Skin epidermis (tissue), 12 donors: Measurements from ENCODE around the gene SLC41A3.
A peak's percentile ranks its signal among the peaks of the same experiment; 100 is the strongest.
"Not testable (repeated sequence)": the region's sequence is repeated elsewhere in the genome, so short reads cannot be mapped to it uniquely, and the experiment has no call there.

Source experiments
- H3K27ac ChIP-seq, 21 experiments: fragments of 200-600 bp; sonication (generic) in 11 of 21; one replicate each; pipeline ENCODE4 v1.5.0; 2020; ENCODE audit warnings: mild to moderate bottlenecking in 3 of 21, inconsistent platforms in 2 of 21, moderate library complexity in 2 of 21
- H3K4me3 ChIP-seq, 7 experiments: fragments of 200-600 bp; sonication (generic) in 2 of 7; one replicate each; pipeline ENCODE4 v1.5.0; 2020; ENCODE audit warnings: inconsistent platforms in 2 of 7, mild to moderate bottlenecking in 2 of 7, moderate library complexity in 1 of 7

The SLC41A3 gene

DNA sequence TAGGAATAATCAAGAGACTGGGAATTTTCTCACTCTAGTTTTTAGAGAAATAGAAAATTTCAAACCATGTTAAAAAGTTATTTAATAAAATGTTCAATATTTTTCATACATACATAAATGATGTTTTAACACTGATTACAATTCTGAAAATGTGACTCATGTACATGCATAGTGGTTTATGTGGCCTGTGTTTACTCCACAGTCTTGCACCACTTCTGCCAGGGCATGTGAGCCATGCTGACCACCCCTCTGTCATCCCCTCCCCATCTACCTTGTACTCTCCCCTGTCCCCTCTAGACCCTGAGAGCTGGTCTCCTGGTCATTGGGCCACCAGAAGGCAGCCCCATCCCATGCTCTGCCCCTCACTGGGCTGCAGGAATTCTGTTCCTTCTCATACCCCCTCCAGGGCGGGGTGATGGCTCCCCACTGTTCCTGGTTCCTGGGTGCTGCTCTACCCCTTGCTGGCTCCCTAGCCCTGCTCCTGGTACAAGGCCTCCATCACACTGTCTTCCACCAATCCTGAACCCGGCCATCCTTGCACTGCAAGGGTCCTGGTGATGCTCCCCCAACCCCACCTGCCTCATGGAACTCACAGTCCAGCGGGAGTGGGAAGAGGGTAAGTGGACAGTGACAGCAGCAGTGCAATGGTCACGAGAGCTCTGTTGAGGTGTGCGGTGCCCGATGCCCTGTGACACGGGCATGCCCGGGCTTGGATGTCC lies 24.2 kb upstream of the SLC41A3 start:
- no peak overlapping the region for H3K4me3 ChIP-seq
- H3K27ac ChIP-seq = no peak overlapping the region

GRCh38 chr3:126107203-126107939 lies 23.4 kb upstream of the SLC41A3 start:
- Histone ChIP-seq H3K4me3 (no peak overlapping the region), H3K27ac (no peak overlapping the region)

GRCh38 chr3:126106336-126107202 lies 22.6 kb upstream of the SLC41A3 start:
- H3K4me3 ChIP-seq = no peak overlapping the region

GRCh38 chr3:126105691-126106187 lies 21.8 kb upstream of the SLC41A3 start:
- H3K4me3 ChIP-seq = no peak overlapping the region
- no peak overlapping the region for H3K27ac ChIP-seq

More at GRCh38 chr3:126106336-126107202, 22.6 kb upstream of the SLC41A3 start:
- H3K27ac ChIP-seq = no peak overlapping the region

DNA sequence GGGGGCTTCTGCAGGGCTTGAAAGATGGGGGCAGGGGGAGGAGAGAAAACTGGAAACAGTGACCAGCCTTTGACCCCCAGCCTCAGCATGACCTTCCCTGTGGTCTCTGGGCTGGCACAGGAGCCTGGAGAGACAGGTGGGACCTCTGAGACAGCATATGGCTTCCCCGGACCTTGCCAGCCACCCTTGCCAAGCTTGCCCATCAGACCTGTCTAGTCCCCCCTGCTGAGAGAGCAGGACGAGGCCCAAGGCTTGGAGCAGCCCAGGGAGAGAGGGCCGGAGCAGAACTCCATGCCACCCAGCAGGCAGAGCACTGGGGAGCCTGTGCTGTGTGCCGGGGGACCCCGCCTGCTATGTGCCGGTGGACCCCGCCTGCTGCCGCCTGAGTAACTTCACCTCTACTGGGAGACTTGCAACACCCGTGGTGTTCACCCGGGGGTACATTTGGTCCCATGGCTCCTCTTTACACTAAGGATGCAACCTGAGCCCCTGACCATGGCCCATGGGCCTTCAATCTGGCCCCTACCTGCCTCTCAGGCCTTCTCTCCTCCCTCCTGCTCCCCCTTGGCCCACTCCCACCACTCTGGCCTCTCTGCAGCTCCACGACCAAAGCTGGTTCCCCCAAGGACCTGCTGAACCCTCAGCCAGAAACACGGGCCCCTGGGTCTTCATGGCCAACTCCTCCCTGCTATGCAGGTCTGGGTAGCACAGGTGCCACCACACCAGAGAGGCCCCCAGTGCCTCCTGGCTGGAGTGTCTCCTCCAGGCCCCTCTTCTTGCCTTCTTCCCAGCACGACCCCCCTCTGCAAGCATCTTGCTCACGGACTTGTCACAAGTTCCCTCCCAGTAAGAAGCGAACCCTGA lies 21.1 kb upstream of the SLC41A3 start:
- Histone ChIP-seq H3K4me3 (no peak overlapping the region), H3K27ac (no peak overlapping the region)

DNA sequence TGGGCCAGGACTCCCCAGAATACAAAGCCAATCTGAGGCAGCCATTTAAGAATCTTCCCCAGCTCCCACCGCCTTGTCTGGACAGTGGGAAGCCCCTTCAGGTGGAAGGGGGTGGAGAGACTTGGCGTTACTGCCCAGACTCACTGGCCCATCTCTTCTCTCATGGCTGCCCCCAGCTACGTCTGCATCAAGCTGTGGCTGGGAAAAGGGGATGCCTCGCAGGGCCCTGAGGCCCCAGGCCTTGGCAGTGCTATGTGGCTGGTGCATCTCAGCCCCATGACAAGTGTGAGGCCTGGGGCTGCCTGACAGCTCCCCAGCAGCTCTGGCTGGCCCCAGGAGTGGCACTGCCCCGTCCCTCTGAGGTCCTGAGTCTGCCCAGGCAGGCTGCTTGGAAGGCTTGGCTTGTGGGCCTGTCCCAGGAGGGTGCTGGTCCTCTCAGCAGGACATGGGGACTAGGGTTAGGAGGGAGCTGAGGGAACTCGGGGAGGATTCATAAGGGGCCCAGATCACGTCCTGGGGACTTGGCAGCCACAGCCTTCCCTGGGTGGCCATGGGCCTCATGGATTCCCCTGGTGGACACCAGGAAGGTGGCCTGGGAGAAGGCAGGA lies 20.2 kb upstream of the SLC41A3 start:
- Histone ChIP-seq H3K4me3 (no peak overlapping the region), H3K27ac (no peak overlapping the region)

DNA sequence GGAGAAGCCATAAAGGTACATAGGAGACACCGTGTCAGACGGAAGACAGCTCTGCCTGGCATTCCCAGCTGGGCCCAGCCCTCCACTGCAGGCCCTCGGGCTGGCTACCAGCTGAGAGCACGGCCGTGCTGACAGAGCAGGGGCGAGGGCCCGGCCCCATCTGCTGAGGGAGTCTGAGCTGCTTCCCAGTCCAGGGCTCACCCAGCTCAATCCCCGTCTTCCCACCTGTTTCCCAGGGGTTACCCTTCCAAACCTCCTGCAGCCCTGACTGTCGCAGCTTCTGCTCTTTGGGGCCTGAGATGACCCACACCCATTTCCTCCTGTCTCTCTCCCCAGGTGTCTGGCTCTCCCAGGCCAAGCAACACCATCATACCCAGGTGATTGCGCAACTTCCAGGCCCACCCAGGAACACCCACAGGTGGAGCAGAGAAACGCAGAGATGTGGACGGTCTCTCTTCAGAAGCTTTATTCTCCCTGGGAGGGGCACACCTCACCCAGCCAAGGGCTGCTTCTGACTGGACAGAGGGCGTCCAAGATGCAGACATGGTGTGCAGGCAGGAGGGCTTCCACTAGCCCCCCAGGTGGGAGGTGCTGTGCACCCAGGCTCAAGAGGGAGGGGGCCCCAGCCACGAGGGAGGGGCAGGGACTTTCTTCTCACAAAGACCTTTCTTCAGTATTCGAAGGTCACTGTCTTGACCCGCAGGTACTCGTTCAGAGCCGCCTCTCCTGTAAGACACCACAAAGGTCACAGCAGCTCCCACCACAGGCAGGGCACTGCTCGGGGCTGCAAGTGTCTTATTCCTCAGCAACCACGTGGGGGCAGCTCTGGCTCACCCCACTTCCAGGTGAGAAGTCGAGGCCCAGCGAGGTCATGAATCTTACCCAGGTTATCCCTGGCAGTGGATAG lies 19.4 kb upstream of the SLC41A3 start:
- Histone ChIP-seq H3K4me3 (no peak overlapping the region), H3K27ac (peak overlapping the region in 3 of 21 experiments; percentile 49 to 66 (median 56))

- peak overlapping the region in 6 of 21 experiments; percentile 5 to 66 (median 47) for H3K27ac ChIP-seq
These were observed 18.6 kb upstream of the SLC41A3 start for GRCh38 chr3:126102530-126102951.

GRCh38 chr3:126102011-126102410 lies 18.1 kb upstream of the SLC41A3 start:
- H3K27ac ChIP-seq = peak overlapping the region in 5 of 21 experiments; percentile 5 to 72 (median 45)
- H3K4me3 ChIP-seq = no peak overlapping the region

More at GRCh38 chr3:126102530-126102951, 18.6 kb upstream of the SLC41A3 start:
- H3K4me3 ChIP-seq = no peak overlapping the region

GRCh38 chr3:126101521-126101982 lies 17.6 kb upstream of the SLC41A3 start:
- Histone ChIP-seq H3K4me3 (no peak overlapping the region), H3K27ac (peak overlapping the region in 3 of 21 experiments; percentile 18 to 72 (median 45))

DNA sequence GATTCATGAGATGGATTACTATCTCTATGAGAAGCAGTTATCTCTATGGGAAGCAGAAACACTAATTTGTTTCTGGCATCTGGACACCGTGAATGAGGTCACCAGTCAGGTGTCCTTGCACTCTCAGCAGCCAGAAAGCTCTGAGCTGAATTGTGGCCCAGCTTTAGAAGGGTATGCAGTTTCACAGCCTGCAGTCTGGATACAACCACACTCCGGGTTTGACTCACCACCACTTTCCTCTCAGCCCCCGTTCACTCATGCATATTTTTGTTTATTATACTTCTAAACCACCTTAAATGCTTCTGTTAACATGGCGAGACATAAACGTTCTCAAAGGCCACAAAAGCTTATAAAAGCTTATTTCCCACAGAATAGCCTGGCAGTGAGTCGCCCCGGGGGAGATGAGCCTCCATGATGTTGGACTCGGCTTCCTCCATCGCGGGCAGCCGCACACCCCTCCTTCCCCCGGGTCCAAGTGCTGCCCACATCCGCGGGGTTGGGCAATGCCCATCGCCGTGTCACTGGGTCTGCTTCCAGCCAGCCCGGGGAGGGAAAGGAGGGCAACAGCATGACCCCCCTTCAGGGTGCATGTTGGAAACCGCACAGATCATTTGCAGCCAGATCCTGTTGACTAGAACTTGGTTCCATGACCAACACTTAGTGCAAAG lies 16.8 kb upstream of the SLC41A3 start:
- Histone ChIP-seq H3K27ac (no peak overlapping the region), H3K4me3 (no peak overlapping the region)

GRCh38 chr3:126100269-126100633 lies 16.3 kb upstream of the SLC41A3 start:
- H3K4me3 ChIP-seq = no peak overlapping the region
- no peak overlapping the region for H3K27ac ChIP-seq

DNA sequence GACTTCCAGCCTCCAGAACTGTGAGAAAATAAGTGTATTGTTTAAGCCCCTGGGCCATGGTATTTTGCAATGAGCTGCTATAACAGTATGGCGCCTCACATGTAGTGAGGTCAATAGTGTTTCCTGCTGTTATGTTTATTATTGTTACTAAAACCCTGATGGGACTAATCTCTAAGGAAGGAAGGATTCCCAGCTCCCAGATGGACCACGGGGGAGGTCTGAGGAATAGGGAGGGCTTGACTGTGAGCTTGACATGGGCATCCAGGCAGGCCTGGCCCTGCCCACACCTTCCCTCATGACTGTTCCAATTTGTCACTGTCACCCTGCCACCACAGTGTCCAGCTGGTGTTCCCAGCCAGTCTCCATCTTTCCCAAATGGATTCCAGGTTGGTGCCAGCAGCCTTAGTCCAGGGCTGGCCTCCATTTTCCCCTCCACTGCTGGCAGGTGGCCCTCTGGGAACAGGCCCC lies 14.5 kb upstream of the SLC41A3 start:
- H3K27ac ChIP-seq = no peak overlapping the region
- no peak overlapping the region for H3K4me3 ChIP-seq

GRCh38 chr3:126097801-126098200 lies 13.9 kb upstream of the SLC41A3 start:
- Histone ChIP-seq H3K27ac (no peak overlapping the region), H3K4me3 (no peak overlapping the region)

DNA sequence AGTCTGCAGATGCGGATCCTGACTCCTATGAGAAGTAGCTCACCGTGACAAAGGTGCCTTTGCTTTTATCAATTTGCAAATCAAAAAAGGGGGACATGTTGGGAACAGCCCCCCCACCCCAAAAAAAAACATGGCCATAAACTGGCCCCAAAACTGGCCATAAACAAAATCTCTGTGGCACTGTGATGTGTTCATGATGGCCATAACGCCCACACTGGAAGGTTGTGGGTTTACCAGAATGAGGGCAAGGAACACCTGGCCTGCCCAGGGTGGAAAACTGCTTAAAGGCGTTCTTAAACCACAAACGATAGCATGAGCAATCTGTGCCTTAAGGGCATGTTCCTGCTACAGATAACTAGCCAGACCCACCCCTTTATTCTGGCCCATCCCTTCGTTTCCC lies 12.3 kb upstream of the SLC41A3 start:
- not testable (repeated sequence) for H3K27ac ChIP-seq

GRCh38 chr3:126092128-126092527 lies 8.2 kb upstream of the SLC41A3 start:
- H3K4me3 ChIP-seq, H3K27ac ChIP-seq: not testable (repeated sequence)

More for the DNA sequence above, 12.3 kb upstream of the SLC41A3 start:
- not testable (repeated sequence) for H3K4me3 ChIP-seq
